Measurements from ENCODE around the gene ARSK.

- TF ChIP-seq KAT2A (conservative IDR thresholded peaks at IDR 0.05; ENCODE audit: control insufficient read depth, low read depth, low read length) (no peak), SMARCA5 (IDR thresholded peaks at IDR 0.05) (no peak), CTCF (IDR thresholded peaks at IDR 0.05 in 2 of 3, conservative IDR thresholded peaks at IDR 0.05 in 1 of 3; ENCODE audit: control insufficient read depth in 2 of 3, extremely low read depth in 1 of 3, insufficient read depth in 1 of 3, low read depth in 3 of 3, low read length in 3 of 3) (no peak), EP300 (IDR thresholded peaks at IDR 0.05; ENCODE audit: borderline replicate concordance in 1 of 2, control insufficient read depth in 1 of 2, low read depth in 2 of 2, low read length in 2 of 2) (no peak), ATF3 (IDR thresholded peaks at IDR 0.05; ENCODE audit: borderline replicate concordance, extremely low read depth, low read depth, low read length) (no peak), SMC3 (IDR thresholded peaks at IDR 0.05; ENCODE audit: borderline replicate concordance, low read length) (no peak), ELK1 (IDR thresholded peaks at IDR 0.05; ENCODE audit: low read depth, low read length) (no peak), PBX3 (IDR thresholded peaks at IDR 0.05; ENCODE audit: insufficient replicate concordance, low read depth, low read length) (no peak)
Observed at GRCh38 chr5:95623706-95624105, 68.8 kb downstream of the ARSK start.

Measured in GM12878 (cell line).